NCI-H748 (cell line): ENCODE results near the gene TMEM63A.
A peak's percentile ranks its signal among the peaks of the same experiment; 100 is the strongest.

Experiments used
- DNase-seq: peaks from one replicate; lab custom pipeline; 2025; ENCODE audit not compliant: unreplicated experiment; lab: John Stamatoyannopoulos, UW

TMEM63A gene

GRCh38 chr1:225886159-225887029 is 4.2 kb upstream of the TMEM63A start:
- no peak for DNase-seq

- DNase-seq, result no peak
Observed at GRCh38 chr1:225885336-225885735, 3.2 kb upstream of the TMEM63A start.

- DNase-seq, result peak; percentile 9
Observed at GRCh38 chr1:225883616-225884265, 1.6 kb upstream of the TMEM63A start.

- no peak for DNase-seq
Observed at GRCh38 chr1:225882694-225883615, 775 bp upstream of the TMEM63A start.

GRCh38 chr1:225881081-225881958 is 860 bp downstream of the TMEM63A start:
- DNase-seq, result no peak

- no peak for DNase-seq
Observed at GRCh38 chr1:225880636-225881035, 1.5 kb downstream of the TMEM63A start.

GRCh38 chr1:225880222-225880588 is 2.0 kb downstream of the TMEM63A start:
- DNase-seq, result no peak

- no peak for DNase-seq
Observed at GRCh38 chr1:225879521-225880221, 2.5 kb downstream of the TMEM63A start.

- no peak for DNase-seq
Observed at GRCh38 chr1:225878282-225878681, 3.9 kb downstream of the TMEM63A start.

GRCh38 chr1:225877580-225877979 is 4.6 kb downstream of the TMEM63A start:
- peak; percentile 18 for DNase-seq

GRCh38 chr1:225876900-225877510 is 5.2 kb downstream of the TMEM63A start:
- DNase-seq, result no peak

- peak; percentile 22 for DNase-seq
Observed at GRCh38 chr1:225875044-225875815, 7.0 kb downstream of the TMEM63A start.

GRCh38 chr1:225874431-225874830 is 7.7 kb downstream of the TMEM63A start:
- DNase-seq, result no peak

GRCh38 chr1:225873281-225873850 is 8.8 kb downstream of the TMEM63A start:
- DNase-seq, result no peak

GRCh38 chr1:225872075-225872430 is 10.1 kb downstream of the TMEM63A start:
- DNase-seq, result no peak

- DNase-seq, result peak; percentile 97
Observed at GRCh38 chr1:225871359-225872074, 10.7 kb downstream of the TMEM63A start.

GRCh38 chr1:225870911-225871310 is 11.3 kb downstream of the TMEM63A start:
- peak; percentile 87 for DNase-seq
